ENCODE data around the gene TNFRSF12A.

Gene TNFRSF12A

DNA sequence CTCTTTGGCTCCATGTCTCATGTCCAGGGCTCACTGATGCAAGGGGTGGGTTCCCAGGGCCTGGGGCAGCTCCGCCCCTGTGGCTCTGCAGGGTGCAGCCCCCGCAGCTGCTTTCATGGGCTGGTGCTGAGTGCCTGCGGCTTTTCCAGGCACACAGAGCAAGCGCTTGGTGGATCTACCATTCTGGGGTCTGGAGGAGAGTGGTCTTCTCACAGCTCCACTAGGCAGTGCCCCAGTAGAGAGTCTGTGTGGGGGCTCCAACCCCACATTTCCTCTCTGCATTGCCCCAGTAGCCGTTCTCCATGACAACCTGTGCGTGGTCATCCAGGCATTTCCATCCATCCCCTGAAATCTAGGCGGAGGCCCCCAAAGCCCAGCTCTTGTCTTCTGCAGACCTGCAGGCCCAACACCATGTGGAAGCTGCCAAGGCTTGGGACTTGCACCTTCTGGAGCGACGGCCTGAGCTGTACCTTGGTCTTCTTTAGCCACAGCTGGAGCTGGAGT, 50.5 kb downstream of the TNFRSF12A start:
- no peak for DNase-seq

DNA sequence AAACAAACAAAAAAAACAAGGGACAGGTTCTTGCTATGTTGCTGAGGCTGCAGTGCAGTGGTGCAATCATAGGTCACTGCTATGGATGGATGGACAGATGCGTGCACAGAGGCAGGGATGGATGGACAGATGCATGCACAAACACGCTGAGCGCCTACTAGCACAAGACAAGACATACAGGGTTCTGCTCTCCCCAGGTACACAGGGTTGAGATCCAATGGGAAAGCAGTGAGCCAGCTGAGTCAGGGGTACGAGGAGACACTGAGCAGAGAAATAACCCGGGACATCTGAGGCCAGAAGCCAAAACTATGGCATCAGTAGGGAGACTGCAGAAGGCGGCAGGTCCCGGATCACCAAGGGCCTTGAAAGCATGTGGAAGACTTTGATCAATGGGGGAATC, 51.5 kb downstream of the TNFRSF12A start:
- DNase-seq: no peak
